HG02840 (cell line): ENCODE results near the gene OVOL1.

Experiments used
- ATAC-seq: cut with Tn5 transposase; IDR thresholded peaks from one replicate; pipeline ENCODE4 v1.9.1; 2021; ENCODE audit warnings: mild to moderate bottlenecking, moderate library complexity, moderate number of reproducible peaks; ENCODE audit not compliant: unreplicated experiment, low FRiP score

The OVOL1 gene

GRCh38 chr11:65777241-65777640 is 9.6 kb upstream of the OVOL1 start:
- ATAC-seq = no peak

- no peak for ATAC-seq
Observed at GRCh38 chr11:65777821-65778361, 9.0 kb upstream of the OVOL1 start.

GRCh38 chr11:65778431-65778900 is 8.4 kb upstream of the OVOL1 start:
- no peak for ATAC-seq

GRCh38 chr11:65778901-65779668 is 7.8 kb upstream of the OVOL1 start:
- no peak for ATAC-seq

- ATAC-seq = no peak
Observed at GRCh38 chr11:65779669-65779918, 7.3 kb upstream of the OVOL1 start.

GRCh38 chr11:65779919-65780769 is 6.7 kb upstream of the OVOL1 start:
- ATAC-seq = peak; percentile 29

- peak; percentile 52 for ATAC-seq
Observed at GRCh38 chr11:65780770-65781151, 6.1 kb upstream of the OVOL1 start, which contains the start of gene AP5B1. AP5B1 (minus strand) TSS chr11:65780976; CDS start chr11:65780591, 385 bp downstream.

- peak; percentile 29 for ATAC-seq
Observed at GRCh38 chr11:65781152-65781961, 5.5 kb upstream of the OVOL1 start.

- no peak for ATAC-seq
Observed at GRCh38 chr11:65781962-65782815, 4.7 kb upstream of the OVOL1 start.

GRCh38 chr11:65782816-65783228 is 4.0 kb upstream of the OVOL1 start:
- no peak for ATAC-seq

- ATAC-seq = no peak
Observed at GRCh38 chr11:65785319-65786007, 1.4 kb upstream of the OVOL1 start.

- no peak for ATAC-seq
Observed at GRCh38 chr11:65786008-65786785, 666 bp upstream of the OVOL1 start.

GRCh38 chr11:65787649-65788622 is 1.1 kb downstream of the OVOL1 start:
- ATAC-seq = no peak

GRCh38 chr11:65788821-65789220 is 2.0 kb downstream of the OVOL1 start:
- ATAC-seq = no peak

GRCh38 chr11:65789230-65790103 is 2.6 kb downstream of the OVOL1 start:
- ATAC-seq = no peak
